H9 (cell line): ENCODE data around the gene RFX1. TPM values are rescaled to one million over a fixed set of nuclear protein-coding genes. Genes with fewer than 3 reads are reported as not detected.
A peak's percentile ranks its signal among the peaks of the same experiment; 100 is the strongest.

Source experiments
- DNase-seq: peaks from one replicate; pipeline ENCODE4 v3.0.0-alpha.2; 2017
- H2AFZ ChIP-seq: one replicate; pipeline ENCODE4 v1.6.1; 2013; ENCODE audit warnings: mild to moderate bottlenecking, low read length, control low read depth, moderate library complexity
- H2AK5ac ChIP-seq: 2 replicates; pipeline ENCODE4 v1.6.1; 2013; ENCODE audit warnings: low read length, control low read depth, mixed read lengths; ENCODE audit not compliant: insufficient read length
- H2BK120ac ChIP-seq: one replicate; pipeline ENCODE4 v1.6.1; 2013; ENCODE audit warnings: low read depth, mild to moderate bottlenecking, low read length, control low read depth, inconsistent platforms; ENCODE audit not compliant: poor library complexity, severe bottlenecking
- H2BK12ac ChIP-seq: 2 replicates; pipeline ENCODE4 v1.6.1; 2013; ENCODE audit warnings: low read length, control low read depth, mixed read lengths, low read depth; ENCODE audit not compliant: insufficient read length
- H2BK15ac ChIP-seq: 2 replicates; pipeline ENCODE4 v1.6.1; 2013; ENCODE audit warnings: low read depth, low read length, control low read depth
- H2BK20ac ChIP-seq: one replicate; pipeline ENCODE4 v1.6.1; 2013; ENCODE audit warnings: low read depth, mild to moderate bottlenecking, low read length, control low read depth, inconsistent platforms; ENCODE audit not compliant: poor library complexity, severe bottlenecking
- H2BK5ac ChIP-seq: 2 replicates; pipeline ENCODE4 v1.6.1; 2013; ENCODE audit warnings: low read length, control low read depth, mixed read lengths; ENCODE audit not compliant: insufficient read length
- H3K14ac ChIP-seq: 2 replicates; pipeline ENCODE4 v1.6.1; 2013; ENCODE audit warnings: low read length, control low read depth; ENCODE audit not compliant: insufficient read depth
- H3K18ac ChIP-seq: 2 replicates; pipeline ENCODE4 v1.6.1; 2013; ENCODE audit warnings: low read depth, mild to moderate bottlenecking, mixed read lengths, low read length, control low read depth; ENCODE audit not compliant: insufficient read length
- H3K23ac ChIP-seq: 2 replicates; pipeline ENCODE4 v1.6.1; 2013; ENCODE audit warnings: low read length, control low read depth, mixed read lengths, low read depth; ENCODE audit not compliant: insufficient read length
- H3K23me2 ChIP-seq: 2 replicates; pipeline ENCODE4 v1.6.1; 2013; ENCODE audit warnings: low read depth, mild to moderate bottlenecking, mixed read lengths, low read length, control low read depth; ENCODE audit not compliant: insufficient read length, poor library complexity, severe bottlenecking
- H3K27ac ChIP-seq: 2 replicates; pipeline ENCODE4 v1.5.1; 2013; ENCODE audit warnings: low read length, control low read depth, mixed read lengths, low read depth; ENCODE audit not compliant: insufficient read length
- H3K27me3 ChIP-seq: 2 replicates; pipeline ENCODE4 v1.6.1; 2013; ENCODE audit warnings: low read length, control low read depth, inconsistent platforms; ENCODE audit not compliant: insufficient read depth
- H3K4ac ChIP-seq: 2 replicates; pipeline ENCODE4 v1.6.1; 2013; ENCODE audit warnings: low read depth, mild to moderate bottlenecking, control low read depth, inconsistent platforms, low read length, moderate library complexity
- H3K4me1 ChIP-seq: 2 replicates; pipeline ENCODE4 v1.6.1; 2013; ENCODE audit warnings: low read length, control low read depth, inconsistent platforms; ENCODE audit not compliant: insufficient read depth
- H3K4me2 ChIP-seq: 2 replicates; pipeline ENCODE4 v1.6.1; 2013; ENCODE audit warnings: low read length, control low read depth, mixed read lengths; ENCODE audit not compliant: insufficient read length, insufficient read depth
- H3K56ac ChIP-seq: 2 replicates; pipeline ENCODE4 v1.6.1; 2013; ENCODE audit warnings: low read depth, mild to moderate bottlenecking, mixed read lengths, low read length, control low read depth; ENCODE audit not compliant: insufficient read length
- H3K79me1 ChIP-seq: 2 replicates; pipeline ENCODE4 v1.6.1; 2013; ENCODE audit warnings: low read depth, mild to moderate bottlenecking, moderate library complexity, low read length, control low read depth, inconsistent platforms; ENCODE audit not compliant: insufficient read depth, poor library complexity, severe bottlenecking
- H3K79me2 ChIP-seq: 2 replicates; pipeline ENCODE4 v1.6.1; 2013; ENCODE audit warnings: low read length, control low read depth, inconsistent platforms; ENCODE audit not compliant: insufficient read depth
- H3K9ac ChIP-seq: 2 replicates; pipeline ENCODE4 v1.6.1; 2013; ENCODE audit warnings: low read length, control low read depth, mixed read lengths; ENCODE audit not compliant: insufficient read length; ENCODE audit errors: extremely low read depth
- H3K9me3 ChIP-seq: one replicate; pipeline ENCODE4 v1.6.1; 2013; ENCODE audit warnings: low read depth, low read length, inconsistent platforms; ENCODE audit not compliant: control insufficient read depth
- H3T11ph ChIP-seq: one replicate; pipeline ENCODE4 v1.6.1; 2013; ENCODE audit warnings: mild to moderate bottlenecking, low read length, control low read depth, inconsistent platforms
- H4K20me1 ChIP-seq: one replicate; pipeline ENCODE4 v1.6.1; 2013; ENCODE audit not compliant: control insufficient read depth, insufficient read length, insufficient read depth
- H4K5ac ChIP-seq: 2 replicates; pipeline ENCODE4 v1.6.1; 2013; ENCODE audit warnings: low read depth, mild to moderate bottlenecking, mixed read lengths, low read length, control low read depth; ENCODE audit not compliant: insufficient read length
- H4K8ac ChIP-seq: replicated peaks from 2 replicates; pipeline ENCODE4 v1.6.1; 2013; ENCODE audit warnings: low read length, control low read depth, mixed read lengths, low read depth; ENCODE audit not compliant: insufficient read length
- H4K91ac ChIP-seq: 2 replicates; pipeline ENCODE4 v1.6.1; 2013; ENCODE audit warnings: low read depth, mild to moderate bottlenecking, moderate library complexity, mixed read lengths, low read length, control low read depth; ENCODE audit not compliant: insufficient read length
- H3K27ac Mint-ChIP-seq, 3 experiments: 2 replicates in 2 of 3; 3 replicates in 1 of 3; pipeline ENCODE4 v1.8.0; 2020 to 2021; ENCODE audit warnings: mixed read lengths in 3 of 3, mild to moderate bottlenecking in 1 of 3, moderate library complexity in 1 of 3
- H3K27me3 Mint-ChIP-seq: 2 replicates; pipeline ENCODE4 v1.8.0; 2021; ENCODE audit warnings: low read depth, mild to moderate bottlenecking, moderate library complexity, mixed read lengths
- H3K36me3 Mint-ChIP-seq, 3 experiments: 2 replicates in 2 of 3; 3 replicates in 1 of 3; pipeline ENCODE4 v1.8.0; 2020 to 2021; ENCODE audit warnings: low read depth in 3 of 3, mixed read lengths in 3 of 3; ENCODE audit not compliant: insufficient read depth in 1 of 3
- H3K4me1 Mint-ChIP-seq, 2 experiments: 2 replicates each; pipeline ENCODE4 v1.8.0; 2020; ENCODE audit warnings: mixed read lengths in 2 of 2
- H3K4me3 Mint-ChIP-seq, 2 experiments: 2 replicates in 1 of 2; 3 replicates in 1 of 2; pipeline ENCODE4 v1.8.0; 2020 to 2021; ENCODE audit warnings: mild to moderate bottlenecking in 2 of 2, mixed read lengths in 2 of 2, moderate library complexity in 1 of 2
- H3K9me3 Mint-ChIP-seq, 2 experiments: 2 replicates in 1 of 2; 3 replicates in 1 of 2; pipeline ENCODE4 v1.8.0; 2020; ENCODE audit warnings: mild to moderate bottlenecking in 2 of 2, mixed read lengths in 2 of 2, moderate library complexity in 1 of 2
- CTCF ChIP-seq: fragments of 200-600 bp; sonication (generic); conservative IDR thresholded peaks from 3 replicates; pipeline ENCODE4 v1.8.0; 2021; ENCODE audit warnings: antibody characterized with exemption, mild to moderate bottlenecking
- WGBS: extraction: QIAGEN DNeasy Blood & Tissue Kit; methylation state at CpG from one replicate; pipeline ENCODE4 v1.1.7; 2013; ENCODE audit warnings: missing lambda C conversion rate, low lambda C conversion rate, mixed read lengths; ENCODE audit not compliant: insufficient read length; ENCODE audit errors: extremely low coverage; 5-methylcytosine and 5-hydroxymethylcytosine counted together
- long read RNA-seq: library from polyadenylated mRNA; unstranded; transcript quantifications from one replicate; pipeline ENCODE4 v2.0.0, GENCODE V29; 2020
- total RNA-seq: library from RNA; stranded (reverse); gene quantifications from 2 replicates; pipeline ENCODE4 v1.2.1, GENCODE V29; 2021

Gene RFX1
- total RNA-seq: 19.2 and 21.4 TPM in 2 replicates
- long read RNA-seq, partial matches to known transcripts: 2 of 2 reads
- long read RNA-seq, other reads (novel, unspliced or antisense): 0 of 2 reads

GRCh38 chr19:14006085-14006765 is at the start of gene RFX1:
Gene RFX1, minus strand, starts transcription at chr19:14006320. Its CDS starts 12,477 bp downstream, at chr19:13993843.
- peak within 1 kb of the TSS; percentile 94 for H3K18ac ChIP-seq
- no peaks in the 10 kb centered on the region; the same call in none of the 2 replicates for H3K27me3 Mint-ChIP-seq
- H3K9me3 Mint-ChIP-seq: peaks cover 0 to 4% of the 10 kb centered on the region in 2 experiments; a peak in 2 of 5 replicates
- no peaks in the 10 kb centered on the region for H3K27me3 ChIP-seq
- peaks cover 13 to 14% of the 10 kb centered on the region in 2 experiments; a peak in 3 of 4 replicates for H3K4me1 Mint-ChIP-seq
- no peak within 1 kb of the TSS for H4K5ac ChIP-seq
- no peaks in the 10 kb centered on the region for H4K20me1 ChIP-seq
- H3K79me2 ChIP-seq: no peaks in the 10 kb centered on the region
- H3K23me2 ChIP-seq: no peaks in the 10 kb centered on the region
- no peak within 1 kb of the TSS for H4K8ac ChIP-seq
- peak within 1 kb of the TSS; percentile 66 for H3K9ac ChIP-seq
- peak within 1 kb of the TSS; percentile 82 to 93 for H3K4me3 Mint-ChIP-seq
- peak within 1 kb of the TSS; percentile 99 to 100 (median 100) for H3K27ac Mint-ChIP-seq
- no peaks in the 10 kb centered on the region for H3K9me3 ChIP-seq
- H2AK5ac ChIP-seq: no peak within 1 kb of the TSS
- H2BK5ac ChIP-seq: no peak within 1 kb of the TSS
- peaks cover 0 to 2% (median 0%) of the 10 kb centered on the region in 3 experiments; a peak in 1 of 7 replicates for H3K36me3 Mint-ChIP-seq
- no peaks in the 10 kb centered on the region for H3K79me1 ChIP-seq
- no peak within 1 kb of the TSS for H3K23ac ChIP-seq
- H2BK20ac ChIP-seq: no peak within 1 kb of the TSS
- H3K4me1 ChIP-seq: no peaks in the 10 kb centered on the region
- no peak within 1 kb of the TSS for H2BK15ac ChIP-seq
- H3K4me2 ChIP-seq: peak within 1 kb of the TSS; percentile 57
- H3K56ac ChIP-seq: no peak within 1 kb of the TSS
- peak within 1 kb of the TSS; percentile 91 for H3K14ac ChIP-seq
- H3K27ac ChIP-seq: peak within 1 kb of the TSS; percentile 66
- no peak within 1 kb of the TSS for H4K91ac ChIP-seq
- H2BK12ac ChIP-seq: peak within 1 kb of the TSS; percentile 53
- H2AFZ ChIP-seq: no peak within 1 kb of the TSS
- H2BK120ac ChIP-seq: peak within 1 kb of the TSS; percentile 97
- no peak within 1 kb of the TSS; the same call in 1 of the 2 replicates for H3K4ac ChIP-seq
- peak; percentile 99 for DNase-seq
- WGBS: no CpG with 5 or more reads among the region's 58 CpGs
- no peak within 1 kb of the TSS for H3T11ph ChIP-seq
- no peak for TF ChIP-seq CTCF
